ENCODE measurements around the gene DCHS2.

The DCHS2 gene

DNA sequence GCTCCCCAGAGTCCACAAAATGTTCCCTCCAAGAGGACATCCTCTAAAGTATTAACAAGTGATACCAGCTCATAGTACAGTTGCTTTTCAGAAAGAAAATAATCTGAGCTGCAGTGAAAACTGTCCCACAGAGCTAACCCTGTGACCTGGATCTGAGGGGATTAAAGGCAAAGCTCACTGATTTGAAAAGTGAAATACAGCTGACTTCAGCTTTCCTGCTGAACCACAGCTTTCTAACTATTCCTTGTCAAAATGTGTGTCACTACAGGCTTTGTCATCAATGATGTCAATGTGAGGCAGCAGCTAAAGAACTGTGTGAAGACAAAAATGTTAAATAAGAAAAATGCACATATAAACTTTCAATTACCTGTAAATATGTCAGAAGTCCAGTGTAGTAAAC lies 36.9 kb downstream of the DCHS2 start:
- H3K4me3 ChIP-seq (ENCODE audit: low read depth, low read length) = no peak overlapping the region
- TF ChIP-seq, protein P1, sequence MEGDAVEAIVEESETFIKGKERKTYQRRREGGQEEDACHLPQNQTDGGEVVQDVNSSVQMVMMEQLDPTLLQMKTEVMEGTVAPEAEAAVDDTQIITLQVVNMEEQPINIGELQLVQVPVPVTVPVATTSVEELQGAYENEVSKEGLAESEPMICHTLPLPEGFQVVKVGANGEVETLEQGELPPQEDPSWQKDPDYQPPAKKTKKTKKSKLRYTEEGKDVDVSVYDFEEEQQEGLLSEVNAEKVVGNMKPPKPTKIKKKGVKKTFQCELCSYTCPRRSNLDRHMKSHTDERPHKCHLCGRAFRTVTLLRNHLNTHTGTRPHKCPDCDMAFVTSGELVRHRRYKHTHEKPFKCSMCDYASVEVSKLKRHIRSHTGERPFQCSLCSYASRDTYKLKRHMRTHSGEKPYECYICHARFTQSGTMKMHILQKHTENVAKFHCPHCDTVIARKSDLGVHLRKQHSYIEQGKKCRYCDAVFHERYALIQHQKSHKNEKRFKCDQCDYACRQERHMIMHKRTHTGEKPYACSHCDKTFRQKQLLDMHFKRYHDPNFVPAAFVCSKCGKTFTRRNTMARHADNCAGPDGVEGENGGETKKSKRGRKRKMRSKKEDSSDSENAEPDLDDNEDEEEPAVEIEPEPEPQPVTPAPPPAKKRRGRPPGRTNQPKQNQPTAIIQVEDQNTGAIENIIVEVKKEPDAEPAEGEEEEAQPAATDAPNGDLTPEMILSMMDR (IDR thresholded peaks at IDR 0.05; ENCODE audit: low read depth, low read length) = no peak

DNA sequence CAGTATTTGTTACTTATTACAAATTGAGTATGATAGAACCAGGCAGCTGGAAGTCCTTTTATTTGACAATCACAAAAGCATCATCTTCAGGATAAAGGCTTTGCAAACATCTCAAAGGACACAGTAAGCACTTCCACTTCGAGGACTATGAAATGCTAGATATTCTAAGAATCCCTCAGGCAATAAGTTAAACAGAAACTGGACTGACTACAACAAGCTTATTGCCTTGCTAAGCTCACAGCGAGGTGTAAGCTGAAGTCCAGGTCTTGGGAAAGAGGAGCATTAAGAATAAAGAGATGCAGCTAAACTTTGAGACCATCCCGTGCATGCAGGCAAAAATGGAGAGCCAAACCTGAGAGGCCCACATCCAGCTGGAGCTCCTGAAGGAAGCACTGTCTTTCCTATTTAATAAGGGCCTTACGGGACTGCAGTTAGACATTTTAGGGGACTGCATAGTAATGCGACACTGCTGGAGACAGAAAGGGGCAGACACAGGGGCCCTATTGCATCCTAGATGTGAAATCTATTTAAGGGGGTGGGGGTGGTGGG lies 38.7 kb downstream of the DCHS2 start:
- TF ChIP-seq, protein P1 (IDR thresholded peaks at IDR 0.05; ENCODE audit: low read depth, low read length) = no peak
- H3K4me3 ChIP-seq (ENCODE audit: low read depth, low read length) = no peak overlapping the region

DNA sequence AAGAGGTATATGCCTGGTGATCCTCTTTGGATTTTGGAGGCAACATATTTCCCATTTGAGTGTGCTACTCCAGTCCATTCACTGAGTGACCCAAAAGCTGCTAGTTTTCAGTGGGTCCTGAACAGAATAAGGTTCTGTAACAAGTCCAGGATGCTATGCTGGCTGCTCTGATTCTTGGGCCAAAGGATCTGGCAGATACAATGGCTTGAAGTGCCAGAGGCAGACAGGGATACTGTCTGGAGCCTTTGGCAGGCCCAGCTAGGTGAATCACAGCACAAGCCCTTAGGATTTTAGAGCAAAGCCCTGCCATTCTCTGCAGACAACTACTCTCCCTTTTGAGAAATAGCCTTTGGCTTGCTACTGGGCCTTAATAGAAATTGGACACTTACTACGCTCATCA lies 40.6 kb downstream of the DCHS2 start:
- H3K4me3 ChIP-seq (ENCODE audit: low read depth, low read length) = no peak overlapping the region
- TF ChIP-seq, protein P1 (IDR thresholded peaks at IDR 0.05; ENCODE audit: low read depth, low read length) = no peak

DNA sequence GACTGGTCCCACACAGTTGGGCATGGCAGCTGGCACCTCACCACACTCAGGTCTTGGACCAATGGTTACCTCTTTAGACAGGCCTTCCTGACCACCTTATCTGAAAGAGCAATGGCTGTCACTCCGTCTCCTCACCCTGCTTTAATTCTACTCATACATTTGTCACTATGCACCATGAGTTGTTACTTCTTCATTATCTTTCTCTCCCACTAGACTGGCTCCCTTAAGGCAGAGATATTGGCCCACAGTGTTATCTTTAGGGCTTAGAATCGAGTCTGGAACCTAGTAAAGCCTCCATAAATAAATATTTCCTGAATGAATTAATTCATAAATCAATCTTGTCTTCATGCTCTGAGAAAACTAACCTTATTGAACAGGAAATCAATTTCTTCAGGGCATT lies 46.6 kb downstream of the DCHS2 start:
- no peak overlapping the region for H3K4me3 ChIP-seq (ENCODE audit: low read depth, low read length)
- TF ChIP-seq, protein P1 (IDR thresholded peaks at IDR 0.05; ENCODE audit: low read depth, low read length) = no peak

DNA sequence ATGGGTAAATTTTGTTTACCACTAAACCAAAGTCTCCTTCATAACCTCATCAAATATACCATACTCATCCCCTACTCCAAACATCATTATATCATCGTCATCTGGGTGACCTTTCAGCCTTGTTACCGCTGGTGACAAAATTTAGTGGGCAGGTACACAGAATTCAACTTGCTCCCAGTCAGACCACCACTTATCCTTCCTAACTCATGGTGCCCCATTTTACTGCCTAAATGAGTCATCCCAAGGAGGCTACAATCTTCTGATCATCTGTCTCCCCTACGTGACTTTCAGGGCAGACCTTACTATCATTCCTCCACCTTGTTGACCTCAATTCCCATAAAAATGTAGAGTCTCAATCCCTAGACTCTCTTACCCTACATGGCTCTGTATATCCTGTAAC lies 49.6 kb downstream of the DCHS2 start:
- TF ChIP-seq, protein P1 (IDR thresholded peaks at IDR 0.05; ENCODE audit: low read depth, low read length) = no peak
- no peak overlapping the region for H3K4me3 ChIP-seq (ENCODE audit: low read depth, low read length)

DNA sequence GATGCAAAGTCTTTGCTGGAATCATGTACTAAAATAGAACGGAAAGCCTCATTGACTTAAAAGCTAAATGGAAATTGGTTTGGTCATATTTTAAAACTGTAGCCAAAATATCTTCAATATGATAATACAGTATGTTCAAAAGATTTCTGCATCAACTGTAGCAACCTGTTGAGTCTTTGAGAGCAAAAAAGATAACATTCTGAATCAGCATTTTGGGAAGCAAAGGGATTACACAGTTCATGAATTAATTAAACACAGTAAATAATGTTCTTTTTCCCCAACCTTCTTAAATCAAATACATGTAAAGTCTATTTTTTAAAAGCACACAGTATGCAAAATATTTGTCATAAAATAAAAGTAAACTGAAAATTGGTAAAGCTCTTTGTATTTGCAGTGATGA lies 50.5 kb downstream of the DCHS2 start:
- TF ChIP-seq, protein P1 (IDR thresholded peaks at IDR 0.05; ENCODE audit: low read depth, low read length) = no peak
- H3K4me3 ChIP-seq (ENCODE audit: low read depth, low read length) = no peak overlapping the region

DNA sequence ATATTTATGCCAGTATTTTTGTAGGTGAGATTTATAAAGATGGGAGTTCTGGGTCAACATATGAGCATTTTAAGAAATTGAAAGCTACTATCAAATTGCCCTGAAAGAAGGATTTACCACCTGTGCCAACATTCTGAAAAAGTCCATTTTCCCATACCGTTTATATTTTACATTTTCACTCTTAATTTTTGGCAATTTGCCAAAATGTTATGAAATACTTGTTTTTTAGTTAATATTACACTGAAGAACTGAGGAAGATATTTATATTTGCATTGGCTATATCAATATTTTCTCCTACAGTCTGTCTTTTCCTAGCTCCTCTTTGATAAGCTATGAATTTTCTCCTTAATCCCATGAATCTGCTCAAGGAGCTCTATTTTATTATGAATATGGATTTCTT lies 52.4 kb downstream of the DCHS2 start:
- TF ChIP-seq, protein P1 (IDR thresholded peaks at IDR 0.05; ENCODE audit: low read depth, low read length) = no peak
- no peak overlapping the region for H3K4me3 ChIP-seq (ENCODE audit: low read depth, low read length)

Data from WI38 (cell line).